PC-3 (cell line): ENCODE results near the gene TNFRSF11A. TPM values are rescaled to one million over a fixed set of nuclear protein-coding genes. Genes with fewer than 3 reads are reported as not detected.

Experiments
- ATAC-seq: fragments of 200-7000 bp; cut with Tn5 transposase; 2 replicates; pipeline ENCODE4 v1.9.1; 2020; ENCODE audit warnings: mild to moderate bottlenecking, moderate library complexity
- BruUV-seq: library from RNA; stranded (reverse); fragments of 400-500 nt; replicated peaks from 2 replicates; lab custom pipeline; 2021; lab: Mats Ljungman, UMichigan
- CTCF ChIA-PET: fragments of 300-600 bp; sonication (Branson Sonifier 250); formaldehyde crosslinking; loops from one replicate; lab custom pipeline; 2022; ENCODE audit warnings: antibody characterized with exemption; lab: Charles Lee
- POLR2A ChIA-PET: fragments of 300-600 bp; sonication (Branson Sonifier 250); formaldehyde crosslinking; loops from one replicate; lab custom pipeline; 2022; ENCODE audit warnings: antibody characterized with exemption; ENCODE audit not compliant: unreplicated experiment; lab: Charles Lee
- DNase-seq: peaks from one replicate; pipeline ENCODE4 v3.0.0-alpha.2; 2015
- H2AFZ ChIP-seq: fragments of 300-600 bp; sonication (generic); 2 replicates; pipeline ENCODE4 v1.6.0; 2016; ENCODE audit warnings: antibody characterized with exemption, low read length
- H3F3A ChIP-seq: fragments of 300-600 bp; sonication (generic); one replicate; pipeline ENCODE4 v1.6.0; 2017; ENCODE audit warnings: antibody characterized with exemption, low read length, control low read depth, mild to moderate bottlenecking; ENCODE audit not compliant: unreplicated experiment
- H3K27ac ChIP-seq: fragments of 300-600 bp; sonication (generic); 2 replicates; pipeline ENCODE4 v1.5.1; 2016; ENCODE audit warnings: mild to moderate bottlenecking, low read length
- H3K27me3 ChIP-seq: fragments of 300-600 bp; sonication (generic); 2 replicates; pipeline ENCODE4 v1.6.1; 2016; ENCODE audit warnings: low read length, mixed read lengths
- H3K36me3 ChIP-seq: fragments of 300-600 bp; sonication (generic); 2 replicates; pipeline ENCODE4 v1.6.1; 2016; ENCODE audit warnings: low read depth, mixed run types, low read length, mixed read lengths
- H3K4me1 ChIP-seq: fragments of 300-600 bp; sonication (generic); 2 replicates; pipeline ENCODE4 v1.5.1; 2016; ENCODE audit warnings: low read length; ENCODE audit not compliant: insufficient read depth
- H3K4me2 ChIP-seq: fragments of 300-600 bp; sonication (generic); 2 replicates; pipeline ENCODE4 v1.6.0; 2016; ENCODE audit warnings: low read length
- H3K4me3 ChIP-seq: fragments of 300-600 bp; sonication (generic); 2 replicates; pipeline ENCODE4 v1.5.1; 2016; ENCODE audit warnings: mild to moderate bottlenecking, low read length, mixed read lengths
- H3K79me2 ChIP-seq: fragments of 300-600 bp; sonication (generic); 2 replicates; pipeline ENCODE4 v1.6.1; 2017; ENCODE audit warnings: low read length, mixed read lengths
- H3K9ac ChIP-seq: fragments of 300-600 bp; sonication (generic); 2 replicates; pipeline ENCODE4 v1.6.0; 2016; ENCODE audit warnings: mild to moderate bottlenecking, low read length
- H3K9me2 ChIP-seq: fragments of 300-600 bp; sonication (generic); replicated peaks from 2 replicates; pipeline ENCODE4 v1.6.1; 2016; ENCODE audit warnings: mixed run types, low read length, mixed read lengths
- H3K9me3 ChIP-seq: fragments of 300-600 bp; sonication (generic); 2 replicates; pipeline ENCODE4 v1.6.1; 2016; ENCODE audit warnings: low read length, mixed read lengths
- H4K20me1 ChIP-seq: fragments of 300-600 bp; sonication (generic); 2 replicates; pipeline ENCODE4 v1.6.1; 2016; ENCODE audit warnings: low read length, mixed read lengths
- EZH2 ChIP-seq: fragments of 300-600 bp; sonication (generic); IDR thresholded peaks from one replicate; pipeline ENCODE4 v1.6.1; 2017; ENCODE audit warnings: antibody characterized with exemption, mild to moderate bottlenecking, low read length; ENCODE audit not compliant: unreplicated experiment
- EZH2phosphoT487 ChIP-seq: fragments of 300-600 bp; sonication (generic); IDR thresholded peaks from 2 replicates; pipeline ENCODE4 v1.6.1; 2018; ENCODE audit warnings: mild to moderate bottlenecking, antibody characterized with exemption, low read length, borderline replicate concordance
- intact Hi-C: fragments of 100-400 bp; cut with micrococcal nuclease; formaldehyde crosslinking; loops from 2 replicates; pipeline ENCODE4 v1.9.0; 2023
- total RNA-seq: library from RNA; depleted of rRNA; stranded (reverse); fragments of >200 nt; gene quantifications from 2 replicates; pipeline ENCODE4 v1.2.3, GENCODE V29; 2014
- TF ChIP-seq, protein P1 (sequence below): fragments of 300-600 bp; sonication (generic); conservative IDR thresholded peaks from 2 replicates; pipeline ENCODE4 v1.5.1; 2017; ENCODE audit warnings: antibody characterized with exemption, low read depth, mild to moderate bottlenecking, low read length

The TNFRSF11A gene
- total RNA-seq, 1 experiment from 2014 or later = 26.5 TPM

DNA sequence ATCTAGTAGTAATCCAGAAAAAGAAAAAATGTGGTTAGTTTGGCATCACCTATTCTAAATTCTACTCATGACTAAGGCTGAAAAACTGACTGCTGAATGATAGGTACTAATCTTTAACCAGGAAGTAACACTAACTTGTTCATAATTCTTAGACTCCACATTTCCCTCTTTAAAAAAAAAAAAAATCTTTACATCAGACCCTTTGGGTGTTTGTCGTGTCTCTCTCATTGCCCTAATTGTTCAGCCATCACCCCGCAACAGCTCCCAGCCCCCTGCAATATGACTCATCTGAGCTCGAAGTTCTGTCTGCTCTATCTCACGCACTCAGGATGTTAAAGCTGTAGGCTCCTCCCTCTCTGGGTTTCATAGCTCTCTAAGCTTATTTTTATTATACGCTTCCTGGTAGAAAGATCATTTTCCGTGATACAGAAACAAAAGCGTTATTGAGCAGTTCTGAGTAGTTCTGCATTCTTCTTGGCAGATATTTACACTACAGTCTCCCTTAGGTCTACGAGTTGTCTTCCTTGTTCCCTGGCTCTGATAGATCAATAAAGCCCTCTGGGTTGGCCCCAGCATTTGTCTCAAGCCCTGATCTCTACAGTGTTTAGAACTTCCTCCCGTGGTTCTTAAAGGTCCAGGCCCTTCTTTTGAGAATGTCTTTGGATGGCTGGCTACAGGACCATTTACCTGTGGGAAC, 95.6 kb downstream of the TNFRSF11A start:
- Histone ChIP-seq H3F3A (no peaks in the 10 kb centered on the region), H3K4me3 (peak overlapping the region; percentile 22; the same call in 1 of the 2 replicates), H3K27ac (peak overlapping the region; percentile 97), H3K27me3 (no peaks in the 10 kb centered on the region), H3K9me3 (no peaks in the 10 kb centered on the region), H4K20me1 (no peaks in the 10 kb centered on the region), H3K79me2 (no peaks in the 10 kb centered on the region), H3K4me1 (peaks cover 29% of the 10 kb centered on the region), H2AFZ (peak overlapping the region; percentile 57), H3K9me2 (no peaks in the 10 kb centered on the region), H3K4me2 (peak overlapping the region; percentile 59), H3K36me3 (no peaks in the 10 kb centered on the region), H3K9ac (peak overlapping the region; percentile 74)
- TF ChIP-seq EZH2phosphoT487 = no peak
- TF ChIP-seq, protein P1, sequence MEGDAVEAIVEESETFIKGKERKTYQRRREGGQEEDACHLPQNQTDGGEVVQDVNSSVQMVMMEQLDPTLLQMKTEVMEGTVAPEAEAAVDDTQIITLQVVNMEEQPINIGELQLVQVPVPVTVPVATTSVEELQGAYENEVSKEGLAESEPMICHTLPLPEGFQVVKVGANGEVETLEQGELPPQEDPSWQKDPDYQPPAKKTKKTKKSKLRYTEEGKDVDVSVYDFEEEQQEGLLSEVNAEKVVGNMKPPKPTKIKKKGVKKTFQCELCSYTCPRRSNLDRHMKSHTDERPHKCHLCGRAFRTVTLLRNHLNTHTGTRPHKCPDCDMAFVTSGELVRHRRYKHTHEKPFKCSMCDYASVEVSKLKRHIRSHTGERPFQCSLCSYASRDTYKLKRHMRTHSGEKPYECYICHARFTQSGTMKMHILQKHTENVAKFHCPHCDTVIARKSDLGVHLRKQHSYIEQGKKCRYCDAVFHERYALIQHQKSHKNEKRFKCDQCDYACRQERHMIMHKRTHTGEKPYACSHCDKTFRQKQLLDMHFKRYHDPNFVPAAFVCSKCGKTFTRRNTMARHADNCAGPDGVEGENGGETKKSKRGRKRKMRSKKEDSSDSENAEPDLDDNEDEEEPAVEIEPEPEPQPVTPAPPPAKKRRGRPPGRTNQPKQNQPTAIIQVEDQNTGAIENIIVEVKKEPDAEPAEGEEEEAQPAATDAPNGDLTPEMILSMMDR = no peak
- TF ChIP-seq EZH2 = no peak
- CTCF ChIA-PET = interaction anchor here (1.2 kb wide), 1 partner anchor 11 kb away, joined by 4 read pairs; no protein-coding TSS in a partner anchor
- intact Hi-C loops = loop anchor here (2.0 kb wide), 1 partner anchor 92 kb away; no protein-coding TSS in a partner anchor
- POLR2A ChIA-PET = interaction anchor here (0.6 to 0.7 kb wide), 3 partner anchors 20 to 234 kb away, joined by 3 to 6 read pairs (median 5); partner anchors contain the start of genes PIGN and RELCH
- DNase-seq = peak; percentile 79
- ATAC-seq = peak; percentile 60
- TSS peak; percentile 15 for BruUV-seq

- Histone ChIP-seq H3K9me3 (no peaks in the 10 kb centered on the region), H3K27ac (peak overlapping the region; percentile 91), H3K79me2 (no peaks in the 10 kb centered on the region), H3K4me2 (peak overlapping the region; percentile 81), H4K20me1 (no peaks in the 10 kb centered on the region), H2AFZ (peak overlapping the region; percentile 82), H3K27me3 (no peaks in the 10 kb centered on the region), H3K9me2 (no peaks in the 10 kb centered on the region), H3K9ac (peak overlapping the region; percentile 72), H3K4me1 (peaks cover 24% of the 10 kb centered on the region), H3K36me3 (no peaks in the 10 kb centered on the region), H3K4me3 (peak overlapping the region; percentile 60), H3F3A (no peaks in the 10 kb centered on the region)
- DNase-seq (peak; percentile 99), ATAC-seq (peak; percentile 83)
- intact Hi-C loops = loop anchor here (1.0 to 2.0 kb wide), 9 partner anchors 39 to 243 kb away; partner anchors contain the start of genes PIGN and RELCH
- TF ChIP-seq, protein P1 = peak; percentile 82
- TF ChIP-seq EZH2 (no peak), EZH2phosphoT487 (no peak)
- BruUV-seq = no TSS peak
- ChIA-PET CTCF (interaction anchor here (0.5 to 1.2 kb wide), 17 partner anchors 25 to 898 kb away, joined by 3 to 12 read pairs (median 4); no protein-coding TSS in a partner anchor), POLR2A (interaction anchor here (0.6 kb wide), 1 partner anchor 290 kb away, joined by 3 read pairs; the partner anchor contains the start of gene PHLPP1)
These were observed 100.5 kb downstream of the TNFRSF11A start for GRCh38 chr18:62425465-62426190.
